Measurements from ENCODE around the gene KLRB1. TPM values are rescaled to one million over a fixed set of nuclear protein-coding genes. Genes with fewer than 3 reads are reported as not detected.
"Not testable (repeated sequence)": the region's sequence is repeated elsewhere in the genome, so short reads cannot be mapped to it uniquely, and the experiment has no call there.

KLRB1 gene
- total RNA-seq, 4 donors from 2014 or later: 1.1 to 3.5 (median 2.3) TPM

DNA sequence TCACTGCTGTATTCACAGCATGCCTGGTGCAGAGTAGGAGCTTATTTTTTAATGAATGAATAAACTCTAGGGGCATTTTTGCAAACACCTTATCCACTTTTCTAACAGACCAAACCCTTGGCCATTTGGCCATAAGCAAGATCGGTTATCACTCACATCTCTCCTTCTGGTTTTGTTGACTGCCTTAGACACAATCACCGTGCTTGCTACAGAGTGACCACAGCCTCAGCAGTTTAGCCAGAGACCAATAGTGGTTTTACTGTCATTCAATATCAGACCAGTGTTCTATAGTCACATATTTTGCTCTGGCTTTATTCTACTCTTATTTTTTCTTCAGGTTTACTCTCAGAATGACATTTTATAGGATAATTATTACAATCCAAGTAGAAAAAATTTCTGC is 2.2 kb downstream of the KLRB1 start:
- TF ChIP-seq CTCF (IDR thresholded peaks at IDR 0.05): no peak
- ATAC-seq (ENCODE audit: low FRiP score) (no peak), DNase-seq (ENCODE audit: low spot score) (no peak)

- DNase-seq (ENCODE audit: low spot score) (no peak), ATAC-seq (ENCODE audit: low FRiP score) (no peak)
These were observed 3.4 kb downstream of the KLRB1 start for GRCh38 chr12:9604287-9604686.

GRCh38 chr12:9600426-9600825 is 7.3 kb downstream of the KLRB1 start:
- ATAC-seq (ENCODE audit: low FRiP score); DNase-seq (ENCODE audit: low spot score): not testable (repeated sequence)

More at GRCh38 chr12:9604287-9604686, 3.4 kb downstream of the KLRB1 start:
- no peak for TF ChIP-seq CTCF (IDR thresholded peaks at IDR 0.05)

DNA sequence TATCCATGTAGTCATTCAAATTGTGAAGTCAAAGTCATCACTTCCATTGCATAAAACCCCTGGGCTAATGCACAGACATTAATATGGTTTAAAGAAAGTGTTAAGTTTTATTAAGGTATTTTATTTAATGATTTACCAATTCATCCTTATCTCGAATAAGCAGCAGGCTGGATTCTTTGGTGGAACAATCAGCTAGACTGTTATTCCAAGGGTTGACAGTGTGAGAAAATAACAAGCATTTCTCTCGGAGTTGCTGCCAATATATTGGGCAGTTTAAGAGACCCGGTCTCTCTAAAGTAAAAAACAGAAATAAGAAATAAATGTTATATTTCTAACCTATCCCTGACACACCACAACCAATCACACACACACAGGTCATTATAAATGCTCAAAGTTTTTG is 9.4 kb downstream of the KLRB1 start:
- ATAC-seq (ENCODE audit: low FRiP score) (no peak), DNase-seq (ENCODE audit: low spot score) (no peak)
- no peak for TF ChIP-seq CTCF (IDR thresholded peaks at IDR 0.05)

DNA sequence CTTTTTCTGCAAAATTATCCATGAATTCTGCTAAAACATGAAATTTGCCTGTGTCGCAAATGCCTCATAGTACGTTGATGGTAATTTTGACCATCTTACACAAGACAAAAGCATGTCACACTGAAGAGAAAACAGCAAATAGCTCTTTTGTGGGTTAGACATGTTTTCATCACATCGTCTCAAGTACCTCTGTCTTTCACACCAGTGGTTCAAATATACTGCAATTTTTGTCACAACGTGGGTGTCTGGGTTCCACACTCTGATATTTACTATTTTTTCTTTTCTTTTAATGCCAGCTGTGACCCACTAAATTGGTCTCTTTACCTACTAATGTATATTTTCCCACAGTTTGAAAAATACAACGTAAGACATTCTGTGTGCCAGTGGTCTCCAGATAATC is 10.4 kb downstream of the KLRB1 start:
- ATAC-seq (ENCODE audit: low FRiP score): no peak
- TF ChIP-seq CTCF (IDR thresholded peaks at IDR 0.05): no peak

GRCh38 chr12:9590441-9590840 is 17.3 kb downstream of the KLRB1 start:
- TF ChIP-seq CTCF (IDR thresholded peaks at IDR 0.05): no peak
- no peak for DNase-seq (ENCODE audit: low spot score)
- no peak for ATAC-seq (ENCODE audit: low FRiP score)

More for the DNA sequence above, 10.4 kb downstream of the KLRB1 start:
- DNase-seq (ENCODE audit: low spot score): no peak

DNA sequence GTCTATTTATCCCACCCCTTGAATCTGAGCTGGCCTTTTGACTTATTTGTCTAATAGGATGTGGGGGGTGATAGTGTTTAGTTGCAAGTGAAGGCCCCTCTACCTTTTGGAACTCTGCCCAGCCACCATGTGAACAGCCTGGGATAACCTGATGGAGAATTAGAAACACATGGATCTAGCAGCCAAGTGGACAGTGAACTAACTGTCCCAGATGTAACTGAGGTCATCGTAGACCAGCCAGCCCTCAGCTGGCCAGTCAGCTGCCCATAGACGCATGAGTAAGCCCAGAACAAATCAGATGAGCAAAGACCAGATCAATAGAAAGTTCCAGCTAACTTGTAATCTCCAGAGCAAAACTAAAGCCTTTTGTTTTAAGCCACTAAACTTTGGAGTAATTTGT is 19.0 kb downstream of the KLRB1 start:
- DNase-seq (ENCODE audit: low spot score) (no peak), ATAC-seq (ENCODE audit: low FRiP score) (no peak)
- no peak for TF ChIP-seq CTCF (IDR thresholded peaks at IDR 0.05)
